Right lobe of liver (tissue), 6 donors: ENCODE measurements around the gene UBA3. TPM values are rescaled to one million over a fixed set of nuclear protein-coding genes. Genes with fewer than 3 reads are reported as not detected.

Experiments
- ATAC-seq, 4 donors: fragments of 200-7000 bp; cut with Tn5 transposase; one replicate each; pipeline ENCODE4 v1.9.1; 2020; ENCODE audit warnings: mild to moderate bottlenecking in 4 of 4, moderate library complexity in 4 of 4
- DNase-seq, 3 donors: peaks; one replicate each; pipeline ENCODE4 v3.0.0-alpha.2; 2020
- H3K27ac ChIP-seq, 3 donors: fragments of 200-600 bp; one replicate each; pipeline ENCODE4 v1.8.0; 2022
- H3K27me3 ChIP-seq, 2 donors: fragments of 200-600 bp; one replicate each; pipeline ENCODE4 v1.8.0; 2022
- H3K36me3 ChIP-seq, 4 donors: fragments of 200-600 bp; sonication (generic) in 1 of 4; one replicate each; pipeline versions ENCODE4 v1.5.1 to v1.8.0; 2017 to 2022; ENCODE audit warnings: control low read depth in 1 of 4
- H3K4me1 ChIP-seq, 4 donors: fragments of 200-600 bp; sonication (generic) in 1 of 4; one replicate each; pipeline versions ENCODE4 v1.5.1 to v1.8.0; 2017 to 2022; ENCODE audit warnings: control low read depth in 1 of 4
- H3K4me3 ChIP-seq, 3 donors: fragments of 200-600 bp; one replicate each; pipeline ENCODE4 v1.8.0; 2022
- H3K9me3 ChIP-seq, 4 donors: fragments of 200-600 bp; sonication (generic) in 1 of 4; one replicate each; pipeline versions ENCODE4 v1.5.1 to v1.8.0; 2017 to 2022; ENCODE audit warnings: control low read depth in 1 of 4
- POLR2A ChIP-seq: fragments of 450-650 bp; IDR thresholded peaks from one replicate; pipeline ENCODE4 v1.6.1; 2017; ENCODE audit warnings: antibody characterized with exemption, mild to moderate bottlenecking
- WGBS: methylation state at CpG from one replicate; pipeline ENCODE4 v1.1.6; 2018; ENCODE audit warnings: low coverage, low lambda C conversion rate; ENCODE audit not compliant: insufficient coverage; ENCODE audit errors: missing lambda C conversion rate; 5-methylcytosine and 5-hydroxymethylcytosine counted together
- intact Hi-C, 2 donors: fragments of 100-400 bp; cut with DNase I; formaldehyde crosslinking; loops; one replicate each; pipeline versions ENCODE4 v1.11.2 to v1.14.1; 2022
- total RNA-seq, 6 experiments: library from RNA; depleted of rRNA in 2 of 6; stranded (reverse); fragments of >200 nt in 2 of 6; fragmentation: NEBNext Ultra II Directional in 3 of 6; extraction: Animal tissue kit (Norgen Biotek cat#: 25700) in 3 of 6; gene quantifications; one replicate each; pipeline versions ENCODE4 v1.1.0 to v1.2.4, GENCODE V29; 2016 to 2023
- TF ChIP-seq, protein P1 (sequence below), 4 donors: fragments of 200-600 bp in 3 of 4; fragments of 450-650 bp in 1 of 4; IDR thresholded peaks; one replicate each; pipeline versions ENCODE4 v1.5.1 to v1.8.0; 2016 to 2022; ENCODE audit warnings: antibody characterized with exemption in 4 of 4, mild to moderate bottlenecking in 2 of 4
- donor health status: DM: no; HTN: yes; CAD: no.
- donor health status: DM: no; HTN: no; CAD: no.
- donor health status: DM: no; HTN: no; CAD: no.
- donor health status: DM: no; HTN: yes; CAD: no.
- donor health status: DM: no; HTN: yes; CAD: no.

Gene UBA3
- total RNA-seq, 6 experiments from 2014 or later, result 17.2 to 27.3 (median 20.3) TPM

DNA sequence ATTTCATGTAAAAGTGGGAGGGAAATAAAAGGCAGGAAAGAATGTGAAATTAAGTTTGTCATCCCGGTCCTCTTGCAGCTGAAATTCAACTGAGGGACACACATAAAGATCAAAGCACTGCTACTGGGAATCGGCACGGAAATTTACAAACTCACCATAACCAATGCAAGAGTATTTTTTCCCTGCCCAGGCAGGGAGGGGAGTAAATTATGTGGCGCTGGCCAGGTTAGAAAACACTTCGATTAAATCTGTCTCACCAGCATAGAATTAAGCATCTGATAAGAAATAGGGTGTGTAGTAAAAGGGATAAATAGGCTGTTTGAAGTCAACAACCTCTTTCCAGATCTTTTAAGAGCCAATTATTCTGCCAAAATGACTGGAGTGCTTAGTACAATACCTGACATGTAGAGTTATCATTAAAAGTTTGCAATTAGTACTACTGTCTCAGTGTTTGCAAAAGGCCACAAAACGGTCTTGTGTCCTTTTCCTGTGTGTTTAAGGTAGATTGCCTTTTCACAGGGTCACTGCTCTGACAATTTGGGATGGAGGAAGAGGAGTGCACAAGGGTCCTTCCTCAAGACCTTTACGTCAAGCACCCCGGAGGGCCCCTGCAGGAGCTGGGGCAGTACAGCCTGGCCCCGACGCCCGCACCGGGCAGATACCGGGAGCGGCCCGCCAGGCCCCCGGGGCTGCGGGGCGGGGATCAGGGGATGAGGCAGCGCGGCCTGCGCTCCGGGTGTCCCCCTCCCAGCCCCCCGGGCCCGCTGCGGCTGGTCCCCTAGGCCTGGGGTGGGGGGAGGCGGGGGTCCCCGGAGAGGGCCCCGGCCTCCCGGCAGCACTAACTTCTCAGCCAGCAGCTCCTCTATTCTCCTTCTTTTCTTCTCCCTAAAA, 651 bp downstream of the UBA3 start:
- Histone ChIP-seq H3K4me3 (peak overlapping the region; percentile 85 to 92 (median 91)), H3K9me3 (no peaks in the 10 kb centered on the region), H3K27ac (peak overlapping the region; percentile 49 to 86 (median 80)), H3K4me1 (peaks cover 0 to 30% (median 6%) of the 10 kb centered on the region in 4 donors), H3K36me3 (peaks cover 0 to 7% (median 0%) of the 10 kb centered on the region in 4 donors), H3K27me3 (no peaks in the 10 kb centered on the region)
- peak; percentile 20 to 63 (median 53) for ATAC-seq
- TF ChIP-seq POLR2A, result no peak
- TF ChIP-seq, protein P1, sequence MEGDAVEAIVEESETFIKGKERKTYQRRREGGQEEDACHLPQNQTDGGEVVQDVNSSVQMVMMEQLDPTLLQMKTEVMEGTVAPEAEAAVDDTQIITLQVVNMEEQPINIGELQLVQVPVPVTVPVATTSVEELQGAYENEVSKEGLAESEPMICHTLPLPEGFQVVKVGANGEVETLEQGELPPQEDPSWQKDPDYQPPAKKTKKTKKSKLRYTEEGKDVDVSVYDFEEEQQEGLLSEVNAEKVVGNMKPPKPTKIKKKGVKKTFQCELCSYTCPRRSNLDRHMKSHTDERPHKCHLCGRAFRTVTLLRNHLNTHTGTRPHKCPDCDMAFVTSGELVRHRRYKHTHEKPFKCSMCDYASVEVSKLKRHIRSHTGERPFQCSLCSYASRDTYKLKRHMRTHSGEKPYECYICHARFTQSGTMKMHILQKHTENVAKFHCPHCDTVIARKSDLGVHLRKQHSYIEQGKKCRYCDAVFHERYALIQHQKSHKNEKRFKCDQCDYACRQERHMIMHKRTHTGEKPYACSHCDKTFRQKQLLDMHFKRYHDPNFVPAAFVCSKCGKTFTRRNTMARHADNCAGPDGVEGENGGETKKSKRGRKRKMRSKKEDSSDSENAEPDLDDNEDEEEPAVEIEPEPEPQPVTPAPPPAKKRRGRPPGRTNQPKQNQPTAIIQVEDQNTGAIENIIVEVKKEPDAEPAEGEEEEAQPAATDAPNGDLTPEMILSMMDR (IDR thresholded peaks at IDR 0.05), result no peak
- intact Hi-C loops, result no loop called here
- WGBS, result 2% methylated on average over 21 of the region's 29 CpGs
- peak in 2 of 3 donors; percentile 35 to 59 for DNase-seq

GRCh38 chr3:69072928-69073327, 7.2 kb downstream of the UBA3 start:
- intact Hi-C loops, result no loop called here
- TF ChIP-seq POLR2A, result no peak
- TF ChIP-seq, protein P1 (IDR thresholded peaks at IDR 0.05), result no peak
- peaks cover 0 to 17% (median 3%) of the 10 kb centered on the region in 4 donors for H3K36me3 ChIP-seq

DNA sequence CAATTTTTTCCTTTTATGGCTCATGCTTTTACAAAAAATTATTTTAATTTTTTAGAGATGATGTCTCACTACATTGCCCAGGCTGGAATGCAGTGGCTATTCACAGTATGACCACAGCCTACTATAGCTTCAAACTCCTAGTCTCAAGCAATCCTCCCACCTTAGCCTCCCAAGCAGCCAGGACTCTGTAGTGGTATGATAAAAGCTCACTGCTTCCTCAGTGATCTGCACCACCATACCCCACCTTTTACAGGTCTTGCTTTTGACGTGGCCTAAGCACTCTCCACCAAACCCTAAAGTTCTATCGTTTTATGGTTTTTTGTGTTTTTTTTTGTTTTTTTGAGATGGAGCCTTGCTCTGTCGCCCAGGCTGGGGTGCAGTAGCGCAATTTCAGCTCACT, 14.0 kb downstream of the UBA3 start:
- TF ChIP-seq, protein P1 (IDR thresholded peaks at IDR 0.05), result no peak
- Histone ChIP-seq H3K4me3 (no peak overlapping the region), H3K27ac (no peak overlapping the region), H3K27me3 (no peaks in the 10 kb centered on the region), H3K9me3 (no peaks in the 10 kb centered on the region), H3K4me1 (no peaks in the 10 kb centered on the region), H3K36me3 (peaks cover 0 to 26% (median 8%) of the 10 kb centered on the region in 4 donors)
- intact Hi-C loops, result no loop called here
- WGBS, result 75% methylated on average over 4 of the region's 4 CpGs
- DNase-seq, result no peak
- ATAC-seq, result no peak

More at GRCh38 chr3:69072928-69073327, 7.2 kb downstream of the UBA3 start:
- peaks cover 0 to 2% (median 0%) of the 10 kb centered on the region in 4 donors for H3K4me1 ChIP-seq
- H3K4me3 ChIP-seq, result no peak overlapping the region
- H3K27ac ChIP-seq, result no peak overlapping the region
- no peaks in the 10 kb centered on the region for H3K9me3 ChIP-seq
- WGBS, result 96% methylated on average over 3 of the region's 3 CpGs
- DNase-seq (no peak), ATAC-seq (no peak)
- no peaks in the 10 kb centered on the region for H3K27me3 ChIP-seq

- Histone ChIP-seq H3K27ac (no peak overlapping the region), H3K36me3 (peaks cover 0 to 28% (median 12%) of the 10 kb centered on the region in 4 donors), H3K4me3 (no peak overlapping the region), H3K9me3 (no peaks in the 10 kb centered on the region), H3K4me1 (no peaks in the 10 kb centered on the region), H3K27me3 (no peaks in the 10 kb centered on the region)
- ATAC-seq (no peak), DNase-seq (no peak)
- intact Hi-C loops, result no loop called here
- no peak for TF ChIP-seq POLR2A
- TF ChIP-seq, protein P1 (IDR thresholded peaks at IDR 0.05), result no peak
- 86% methylated on average over 6 of the region's 6 CpGs for WGBS
Observed at GRCh38 chr3:69065318-69065964, 14.7 kb downstream of the UBA3 start.
